ENCODE data around the gene NUAK1. TPM values are rescaled to one million over a fixed set of nuclear protein-coding genes. Genes with fewer than 3 reads are reported as not detected.

Gene NUAK1
- total RNA-seq, 1 experiment from 2014 or later, result 50.3 TPM

GRCh38 chr12:106088246-106088808, 50.4 kb downstream of the NUAK1 start:
- ATAC-seq (no peak), DNase-seq (ENCODE audit: low read depth, low spot score) (no peak)
- H3K27ac ChIP-seq (ENCODE audit: low read length), result peak overlapping the region; percentile 32; the same call in 1 of the 2 replicates
- in situ Hi-C loops (cut with HindIII; ENCODE audit: low pct_unique_long_range_greater_than_20kb, low sequenced_read_pairs) (no loop called here), intact Hi-C loops (cut with micrococcal nuclease; ENCODE audit: unreplicated experiment) (no loop called here)
- H3K9me3 ChIP-seq (ENCODE audit: control insufficient read depth, insufficient read depth, low read depth, low read length), result no peaks in the 10 kb centered on the region
- POLR2A ChIA-PET, result no interaction called here
- TF ChIP-seq, protein P1, sequence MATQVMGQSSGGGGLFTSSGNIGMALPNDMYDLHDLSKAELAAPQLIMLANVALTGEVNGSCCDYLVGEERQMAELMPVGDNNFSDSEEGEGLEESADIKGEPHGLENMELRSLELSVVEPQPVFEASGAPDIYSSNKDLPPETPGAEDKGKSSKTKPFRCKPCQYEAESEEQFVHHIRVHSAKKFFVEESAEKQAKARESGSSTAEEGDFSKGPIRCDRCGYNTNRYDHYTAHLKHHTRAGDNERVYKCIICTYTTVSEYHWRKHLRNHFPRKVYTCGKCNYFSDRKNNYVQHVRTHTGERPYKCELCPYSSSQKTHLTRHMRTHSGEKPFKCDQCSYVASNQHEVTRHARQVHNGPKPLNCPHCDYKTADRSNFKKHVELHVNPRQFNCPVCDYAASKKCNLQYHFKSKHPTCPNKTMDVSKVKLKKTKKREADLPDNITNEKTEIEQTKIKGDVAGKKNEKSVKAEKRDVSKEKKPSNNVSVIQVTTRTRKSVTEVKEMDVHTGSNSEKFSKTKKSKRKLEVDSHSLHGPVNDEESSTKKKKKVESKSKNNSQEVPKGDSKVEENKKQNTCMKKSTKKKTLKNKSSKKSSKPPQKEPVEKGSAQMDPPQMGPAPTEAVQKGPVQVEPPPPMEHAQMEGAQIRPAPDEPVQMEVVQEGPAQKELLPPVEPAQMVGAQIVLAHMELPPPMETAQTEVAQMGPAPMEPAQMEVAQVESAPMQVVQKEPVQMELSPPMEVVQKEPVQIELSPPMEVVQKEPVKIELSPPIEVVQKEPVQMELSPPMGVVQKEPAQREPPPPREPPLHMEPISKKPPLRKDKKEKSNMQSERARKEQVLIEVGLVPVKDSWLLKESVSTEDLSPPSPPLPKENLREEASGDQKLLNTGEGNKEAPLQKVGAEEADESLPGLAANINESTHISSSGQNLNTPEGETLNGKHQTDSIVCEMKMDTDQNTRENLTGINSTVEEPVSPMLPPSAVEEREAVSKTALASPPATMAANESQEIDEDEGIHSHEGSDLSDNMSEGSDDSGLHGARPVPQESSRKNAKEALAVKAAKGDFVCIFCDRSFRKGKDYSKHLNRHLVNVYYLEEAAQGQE (IDR thresholded peaks at IDR 0.05; ENCODE audit: insufficient read depth in 1 of 2, low read depth in 2 of 2, low read length in 1 of 2), result no peak
- TF ChIP-seq TCF7L2 (IDR thresholded peaks at IDR 0.05; ENCODE audit: low read depth, low read length) (no peak), SIN3A (IDR thresholded peaks at IDR 0.05; ENCODE audit: borderline replicate concordance, insufficient read depth, low read depth, low read length) (no peak), POLR2AphosphoS5 (IDR thresholded peaks at IDR 0.05; ENCODE audit: low read depth, low read length) (no peak)
- TF ChIP-seq, protein P2, sequence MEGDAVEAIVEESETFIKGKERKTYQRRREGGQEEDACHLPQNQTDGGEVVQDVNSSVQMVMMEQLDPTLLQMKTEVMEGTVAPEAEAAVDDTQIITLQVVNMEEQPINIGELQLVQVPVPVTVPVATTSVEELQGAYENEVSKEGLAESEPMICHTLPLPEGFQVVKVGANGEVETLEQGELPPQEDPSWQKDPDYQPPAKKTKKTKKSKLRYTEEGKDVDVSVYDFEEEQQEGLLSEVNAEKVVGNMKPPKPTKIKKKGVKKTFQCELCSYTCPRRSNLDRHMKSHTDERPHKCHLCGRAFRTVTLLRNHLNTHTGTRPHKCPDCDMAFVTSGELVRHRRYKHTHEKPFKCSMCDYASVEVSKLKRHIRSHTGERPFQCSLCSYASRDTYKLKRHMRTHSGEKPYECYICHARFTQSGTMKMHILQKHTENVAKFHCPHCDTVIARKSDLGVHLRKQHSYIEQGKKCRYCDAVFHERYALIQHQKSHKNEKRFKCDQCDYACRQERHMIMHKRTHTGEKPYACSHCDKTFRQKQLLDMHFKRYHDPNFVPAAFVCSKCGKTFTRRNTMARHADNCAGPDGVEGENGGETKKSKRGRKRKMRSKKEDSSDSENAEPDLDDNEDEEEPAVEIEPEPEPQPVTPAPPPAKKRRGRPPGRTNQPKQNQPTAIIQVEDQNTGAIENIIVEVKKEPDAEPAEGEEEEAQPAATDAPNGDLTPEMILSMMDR (IDR thresholded peaks at IDR 0.05), result no peak
- H3K4me3 ChIP-seq (ENCODE audit: low read depth in 2 of 2, low read length in 2 of 2), result no peak overlapping the region
- no peaks in the 10 kb centered on the region for H3K27me3 ChIP-seq (ENCODE audit: control insufficient read depth, insufficient read depth, low read length)
- H3K4me1 ChIP-seq (ENCODE audit: control insufficient read depth, insufficient read depth, low read length), result peaks cover 31% of the 10 kb centered on the region
- CTCF ChIA-PET, result no interaction called here
- no peaks in the 10 kb centered on the region for H3K36me3 ChIP-seq (ENCODE audit: control insufficient read depth, insufficient read depth, low read length)
- BruUV-seq (replicated peaks), result no TSS peak

DNA sequence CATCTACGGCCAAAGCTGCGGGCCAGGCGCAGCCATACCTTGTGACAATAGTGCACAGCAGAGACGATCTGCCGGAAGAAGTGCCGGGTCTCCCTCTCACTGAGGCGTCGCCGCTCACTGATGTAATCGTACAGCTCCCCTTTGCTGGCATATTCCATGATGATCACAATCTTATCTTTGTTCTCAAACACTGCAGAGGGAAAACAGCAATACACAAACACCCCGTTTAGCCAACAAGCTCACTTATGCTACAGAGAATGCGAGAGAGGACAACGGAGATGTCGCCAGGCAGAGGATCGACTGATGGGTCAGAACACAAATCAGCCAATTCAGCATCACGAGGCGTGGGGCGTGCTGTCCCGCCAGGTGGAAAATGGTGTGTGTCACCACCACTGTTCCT, 52.1 kb downstream of the NUAK1 start:
- intact Hi-C loops (cut with micrococcal nuclease; ENCODE audit: unreplicated experiment), result no loop called here
- peak overlapping the region; percentile 7; the same call in 1 of the 2 replicates for H3K27ac ChIP-seq (ENCODE audit: low read length)
- POLR2A ChIA-PET, result no interaction called here
- TF ChIP-seq SIN3A (IDR thresholded peaks at IDR 0.05; ENCODE audit: borderline replicate concordance, insufficient read depth, low read depth, low read length) (no peak), POLR2AphosphoS5 (IDR thresholded peaks at IDR 0.05; ENCODE audit: low read depth, low read length) (no peak), TCF7L2 (IDR thresholded peaks at IDR 0.05; ENCODE audit: low read depth, low read length) (no peak)
- TF ChIP-seq, protein P2 (IDR thresholded peaks at IDR 0.05), result no peak
- TF ChIP-seq, protein P1 (IDR thresholded peaks at IDR 0.05; ENCODE audit: insufficient read depth in 1 of 2, low read depth in 2 of 2, low read length in 1 of 2), result no peak
- H3K4me1 ChIP-seq (ENCODE audit: control insufficient read depth, insufficient read depth, low read length), result peaks cover 35% of the 10 kb centered on the region
- H3K36me3 ChIP-seq (ENCODE audit: control insufficient read depth, insufficient read depth, low read length), result no peaks in the 10 kb centered on the region
- CTCF ChIA-PET, result no interaction called here
- DNase-seq (ENCODE audit: low read depth, low spot score), result no peak
- H3K9me3 ChIP-seq (ENCODE audit: control insufficient read depth, insufficient read depth, low read depth, low read length), result no peaks in the 10 kb centered on the region
- in situ Hi-C loops (cut with HindIII; ENCODE audit: low pct_unique_long_range_greater_than_20kb, low sequenced_read_pairs), result no loop called here
- BruUV-seq (replicated peaks), result no TSS peak
- H3K27me3 ChIP-seq (ENCODE audit: control insufficient read depth, insufficient read depth, low read length), result no peaks in the 10 kb centered on the region
- H3K4me3 ChIP-seq (ENCODE audit: low read depth in 2 of 2, low read length in 2 of 2), result no peak overlapping the region
- ATAC-seq, result no peak
